GM13976 (cell line): ENCODE data around the gene SEBOX.

Experiments
- DNase-seq: peaks from one replicate; pipeline ENCODE4 v3.0.0; 2012; ENCODE audit warnings: low spot score
- in situ Hi-C: fragments of 300-500 bp; cut with MboI; formaldehyde crosslinking; loops from one replicate; pipeline ENCODE4 v1.12.0; 2022; ENCODE audit warnings: low sequenced_read_pairs, mixed read lengths, inconsistent platforms; ENCODE audit not compliant: unreplicated experiment
- TF ChIP-seq, protein P1 (sequence below): IDR thresholded peaks from 2 replicates; pipeline ENCODE4 v1.5.1; 2012; ENCODE audit warnings: borderline replicate concordance, mild to moderate bottlenecking; ENCODE audit not compliant: insufficient read depth; ENCODE audit errors: extremely low read depth, missing control alignments, control extremely low read depth

Gene SEBOX

DNA sequence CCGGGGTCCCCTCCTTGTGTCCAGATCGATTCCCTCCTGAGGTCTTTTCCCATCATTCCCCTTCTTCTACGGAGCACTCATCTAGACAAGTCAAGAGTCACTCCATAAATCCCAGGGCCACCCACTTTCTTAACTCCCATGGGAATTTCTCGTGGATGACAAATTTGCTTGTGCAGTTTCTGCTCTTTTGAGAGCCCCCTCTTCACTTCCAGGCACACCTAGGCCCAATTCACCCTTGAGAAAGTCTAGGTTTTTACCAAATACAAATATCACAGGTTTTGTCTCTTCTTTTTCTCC is 7.2 kb downstream of the SEBOX start:
- TF ChIP-seq, protein P1, sequence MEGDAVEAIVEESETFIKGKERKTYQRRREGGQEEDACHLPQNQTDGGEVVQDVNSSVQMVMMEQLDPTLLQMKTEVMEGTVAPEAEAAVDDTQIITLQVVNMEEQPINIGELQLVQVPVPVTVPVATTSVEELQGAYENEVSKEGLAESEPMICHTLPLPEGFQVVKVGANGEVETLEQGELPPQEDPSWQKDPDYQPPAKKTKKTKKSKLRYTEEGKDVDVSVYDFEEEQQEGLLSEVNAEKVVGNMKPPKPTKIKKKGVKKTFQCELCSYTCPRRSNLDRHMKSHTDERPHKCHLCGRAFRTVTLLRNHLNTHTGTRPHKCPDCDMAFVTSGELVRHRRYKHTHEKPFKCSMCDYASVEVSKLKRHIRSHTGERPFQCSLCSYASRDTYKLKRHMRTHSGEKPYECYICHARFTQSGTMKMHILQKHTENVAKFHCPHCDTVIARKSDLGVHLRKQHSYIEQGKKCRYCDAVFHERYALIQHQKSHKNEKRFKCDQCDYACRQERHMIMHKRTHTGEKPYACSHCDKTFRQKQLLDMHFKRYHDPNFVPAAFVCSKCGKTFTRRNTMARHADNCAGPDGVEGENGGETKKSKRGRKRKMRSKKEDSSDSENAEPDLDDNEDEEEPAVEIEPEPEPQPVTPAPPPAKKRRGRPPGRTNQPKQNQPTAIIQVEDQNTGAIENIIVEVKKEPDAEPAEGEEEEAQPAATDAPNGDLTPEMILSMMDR = no peak
- DNase-seq = no peak
- in situ Hi-C loops = no loop called here

- in situ Hi-C loops = no loop called here
- TF ChIP-seq, protein P1 = no peak
- DNase-seq = peak; percentile 98
These were observed 7.7 kb downstream of the SEBOX start, which contains the start of gene POLDIP2 for GRCh38 chr17:28357061-28357900. Gene POLDIP2 (minus strand): TSS chr17:28357527. CDS start chr17:28357448, 79 bp downstream.

GRCh38 chr17:28350271-28350670 is 14.7 kb downstream of the SEBOX start:
- in situ Hi-C loops = no loop called here
- no peak for DNase-seq
- TF ChIP-seq, protein P1 = no peak

- TF ChIP-seq, protein P1 = no peak
- no peak for DNase-seq
- in situ Hi-C loops = no loop called here
These were observed 16.0 kb downstream of the SEBOX start for GRCh38 chr17:28348979-28349378.

GRCh38 chr17:28347261-28347891 is 17.6 kb downstream of the SEBOX start:
- TF ChIP-seq, protein P1 = no peak
- no peak for DNase-seq
- in situ Hi-C loops = no loop called here

DNA sequence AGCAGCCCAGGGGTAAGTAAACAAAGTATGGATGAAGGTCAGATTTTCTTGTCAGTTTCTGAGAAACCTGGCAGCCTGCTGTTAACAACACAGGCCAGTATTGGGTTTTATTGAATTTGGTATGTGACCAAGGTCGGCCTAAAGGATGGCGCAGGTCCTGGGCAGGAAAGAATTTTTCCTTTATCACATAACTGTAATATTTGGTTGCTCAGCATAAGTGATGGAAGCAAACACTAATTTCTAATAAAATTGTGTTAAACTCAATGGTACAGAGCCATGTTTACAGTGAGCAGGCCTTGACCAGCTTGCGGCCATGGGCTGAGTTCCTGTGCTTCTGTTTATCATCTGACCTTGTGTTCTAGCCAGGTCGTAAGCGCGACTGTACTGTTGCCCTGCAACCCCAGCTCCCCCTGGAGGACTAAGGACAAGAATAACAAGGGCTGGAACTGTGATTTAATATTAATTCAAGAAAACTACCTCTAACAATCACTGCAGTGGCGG is 18.2 kb downstream of the SEBOX start:
- DNase-seq = no peak

More for the DNA sequence above, 18.2 kb downstream of the SEBOX start:
- in situ Hi-C loops = no loop called here
- TF ChIP-seq, protein P1 = no peak
